Keratinocyte (primary cell): ENCODE data around the gene SLC39A1. TPM values are rescaled to one million over a fixed set of nuclear protein-coding genes. Genes with fewer than 3 reads are reported as not detected.

Experiments
- DNase-seq: peaks from one replicate; pipeline ENCODE4 v3.0.0-alpha.2; 2011; ENCODE audit warnings: low read depth, missing footprints, low spot score
- FAIRE-seq: peaks from 2 replicates; lab custom pipeline; 2011; peaks lifted over from hg19 to GRCh38; lab: Jason Lieb, UNC
- H2AFZ ChIP-seq: 2 replicates; pipeline ENCODE4 v1.6.0; 2012; ENCODE audit warnings: low read length, control low read depth, inconsistent platforms; ENCODE audit not compliant: control insufficient read depth
- H3K27ac ChIP-seq: 2 replicates; pipeline ENCODE4 v1.5.1; 2011; ENCODE audit warnings: low read length; ENCODE audit not compliant: control insufficient read depth, insufficient read depth
- H3K27me3 ChIP-seq: 3 replicates; pipeline ENCODE4 v1.6.0; 2011; ENCODE audit warnings: low read length; ENCODE audit not compliant: control insufficient read depth, insufficient read depth; ENCODE audit errors: extremely low read depth
- H3K36me3 ChIP-seq, 2 experiments: 2 replicates in 1 of 2; 3 replicates in 1 of 2; pipeline ENCODE4 v1.5.1; 2011; ENCODE audit warnings: low read length in 2 of 2, mild to moderate bottlenecking in 1 of 2; ENCODE audit not compliant: control insufficient read depth in 2 of 2, insufficient read depth in 2 of 2; ENCODE audit errors: extremely low read depth in 1 of 2
- H3K4me1 ChIP-seq: 3 replicates; pipeline ENCODE4 v1.5.1; 2011; ENCODE audit warnings: low read length; ENCODE audit not compliant: control insufficient read depth, insufficient read depth; ENCODE audit errors: extremely low read depth
- H3K4me2 ChIP-seq: 3 replicates; pipeline ENCODE4 v1.6.0; 2011; ENCODE audit warnings: low read depth, low read length; ENCODE audit not compliant: control insufficient read depth, insufficient read depth; ENCODE audit errors: extremely low read depth
- H3K4me3 ChIP-seq, 3 experiments: fragments of 200-600 bp in 1 of 3; sonication (generic) in 1 of 3; 2 replicates in 2 of 3; 3 replicates in 1 of 3; pipeline ENCODE4 v1.5.1; 2011 to 2016; ENCODE audit warnings: low read length in 3 of 3, mild to moderate bottlenecking in 3 of 3, control low read depth in 2 of 3, inconsistent platforms in 1 of 3, low read depth in 1 of 3, mixed read lengths in 1 of 3, mixed run types in 1 of 3, moderate library complexity in 1 of 3; ENCODE audit not compliant: control insufficient read depth in 2 of 3, insufficient read depth in 2 of 3; ENCODE audit errors: extremely low read depth in 1 of 3
- H3K79me2 ChIP-seq: 2 replicates; pipeline ENCODE4 v1.6.0; 2012; ENCODE audit warnings: low read length; ENCODE audit not compliant: control insufficient read depth, insufficient read depth
- H3K9ac ChIP-seq: 3 replicates; pipeline ENCODE4 v1.6.0; 2011; ENCODE audit warnings: low read length; ENCODE audit not compliant: control insufficient read depth, insufficient read depth; ENCODE audit errors: extremely low read depth
- H3K9me1 ChIP-seq: 3 replicates; pipeline ENCODE4 v1.6.0; 2011; ENCODE audit warnings: low read length; ENCODE audit not compliant: control insufficient read depth, insufficient read depth; ENCODE audit errors: extremely low read depth
- H3K9me3 ChIP-seq: 2 replicates; pipeline ENCODE4 v1.5.1; 2012; ENCODE audit warnings: low read depth, low read length; ENCODE audit not compliant: control insufficient read depth
- H4K20me1 ChIP-seq: 3 replicates; pipeline ENCODE4 v1.6.0; 2011; ENCODE audit warnings: low read length; ENCODE audit not compliant: control insufficient read depth, insufficient read depth; ENCODE audit errors: extremely low read depth
- CTCF ChIP-seq, 3 experiments: IDR thresholded peaks in 1 of 3; conservative IDR thresholded peaks in 1 of 3; optimal IDR thresholded peaks in 1 of 3; 2 replicates in 2 of 3; 3 replicates in 1 of 3; pipeline versions ENCODE3 to v1.5.1; 2011; ENCODE audit warnings: low read length in 3 of 3, mild to moderate bottlenecking in 3 of 3, moderate library complexity in 2 of 3, control low read depth in 1 of 3, inconsistent platforms in 1 of 3; ENCODE audit not compliant: insufficient read depth in 2 of 3; ENCODE audit errors: extremely low read depth in 1 of 3
- EZH2 ChIP-seq: IDR thresholded peaks from one replicate; pipeline ENCODE4 v1.6.1; 2012; ENCODE audit warnings: inconsistent platforms, mild to moderate bottlenecking, low read length, moderate library complexity
- dilution Hi-C: fragments of 300-500 bp; cut with MboI; formaldehyde crosslinking; loops from one replicate; pipeline ENCODE4 v1.7.0; 2020; ENCODE audit warnings: low sequenced_read_pairs; ENCODE audit not compliant: extremely low pct_ligation_motif_present
- polyA plus RNA-seq, 5 experiments: library from polyadenylated mRNA; depleted of rRNA in 3 of 5; stranded (reverse) in 3 of 5; stranded (forward) in 1 of 5; unstranded in 1 of 5; fragments of >200 nt; gene quantifications; 1 replicate in 1 of 5; 2 replicates in 3 of 5; 3 replicates in 1 of 5; pipeline versions ENCODE4 v1.2.1 to v1.2.3, GENCODE V29; 2011 to 2012; ENCODE audit warnings: missing spikeins in 2 of 5, low read depth in 1 of 5, low replicate concordance in 1 of 5

Gene SLC39A1
- polyA plus RNA-seq, 1 donor (not counting 4 experiments of a cell fraction or from before 2014, with no cell fraction given) = 68.4 TPM

GRCh38 chr1:153945131-153945794 lies 18.1 kb downstream of the SLC39A1 start:
- peaks cover 10% of the 10 kb centered on the region for H3K4me1 ChIP-seq
- no peaks in the 10 kb centered on the region for H3K9me3 ChIP-seq
- peaks cover 22% of the 10 kb centered on the region for H3K79me2 ChIP-seq
- DNase-seq (no peak), FAIRE-seq (no peak)
- peak overlapping the region; percentile 80 for H3K27ac ChIP-seq
- dilution Hi-C loops = no loop called here
- H4K20me1 ChIP-seq = no peaks in the 10 kb centered on the region
- no peaks in the 10 kb centered on the region for H3K27me3 ChIP-seq
- peak overlapping the region; percentile 82 for H3K9ac ChIP-seq
- H3K36me3 ChIP-seq = peaks cover 20 to 35% of the 10 kb centered on the region in 2 experiments
- peak overlapping the region; percentile 92 for H3K4me2 ChIP-seq
- H3K4me3 ChIP-seq = peak overlapping the region; percentile 75 to 88 (median 79)
- H2AFZ ChIP-seq = peak overlapping the region; percentile 70
- no peaks in the 10 kb centered on the region for H3K9me1 ChIP-seq
- TF ChIP-seq CTCF (optimal IDR thresholded peaks at IDR 0.05 in 1 of 3, IDR thresholded peaks at IDR 0.05 in 1 of 3, conservative IDR thresholded peaks at IDR 0.05 in 1 of 3; ENCODE audit: extremely low read depth in 1 of 3, insufficient read depth in 2 of 3, low read length in 3 of 3) (no peak), EZH2 (no peak)

DNA sequence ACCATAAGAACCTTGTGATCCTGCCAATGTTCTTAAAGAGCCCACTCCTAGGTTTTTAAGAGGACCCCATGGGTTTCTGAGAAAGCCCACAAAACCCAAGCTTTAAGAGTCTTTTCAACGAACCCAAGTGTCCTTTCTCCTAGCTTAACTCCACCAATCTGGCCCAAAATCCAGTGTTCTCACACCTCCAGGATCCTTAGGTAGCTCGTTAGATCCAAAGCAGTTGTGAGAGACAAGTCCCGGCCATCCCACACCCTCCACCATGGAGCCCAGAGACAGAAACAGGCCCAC lies 18.6 kb downstream of the SLC39A1 start:
- H3K36me3 ChIP-seq = peaks cover 20 to 35% of the 10 kb centered on the region in 2 experiments
- H3K9ac ChIP-seq = no peak overlapping the region
- peak overlapping the region; percentile 92 for H3K4me2 ChIP-seq
- no peak overlapping the region for H3K27ac ChIP-seq
- no peak for TF ChIP-seq EZH2
- TF ChIP-seq CTCF (optimal IDR thresholded peaks at IDR 0.05 in 1 of 3, IDR thresholded peaks at IDR 0.05 in 1 of 3, conservative IDR thresholded peaks at IDR 0.05 in 1 of 3; ENCODE audit: extremely low read depth in 1 of 3, insufficient read depth in 2 of 3, low read length in 3 of 3) = no peak
- DNase-seq = no peak
- peak overlapping the region in 1 of 3 experiments; percentile 75 for H3K4me3 ChIP-seq
- dilution Hi-C loops = no loop called here
- no peaks in the 10 kb centered on the region for H3K9me3 ChIP-seq
- H3K27me3 ChIP-seq = no peaks in the 10 kb centered on the region
- no peaks in the 10 kb centered on the region for H4K20me1 ChIP-seq
- peaks cover 10% of the 10 kb centered on the region for H3K4me1 ChIP-seq
- H3K9me1 ChIP-seq = no peaks in the 10 kb centered on the region
- peaks cover 22% of the 10 kb centered on the region for H3K79me2 ChIP-seq
- no peak for FAIRE-seq
- H2AFZ ChIP-seq = no peak overlapping the region
